Uterus (tissue), 2 donors: Measurements from ENCODE around the gene ADRA2B.

Experiments used
- POLR2A ChIP-seq, 2 donors: fragments of 450-650 bp; IDR thresholded peaks; one replicate each; pipeline ENCODE4 v1.6.1; 2016; ENCODE audit warnings: antibody characterized with exemption in 2 of 2, mild to moderate bottlenecking in 1 of 2, moderate library complexity in 1 of 2
- TF ChIP-seq, protein P1 (sequence below), 4 experiments: fragments of 200-600 bp in 2 of 4; fragments of 450-650 bp in 2 of 4; sonication (generic) in 2 of 4; IDR thresholded peaks; one replicate each; pipeline ENCODE4 v1.5.1; 2016 to 2019; ENCODE audit warnings: antibody characterized with exemption in 4 of 4, mild to moderate bottlenecking in 2 of 4, moderate library complexity in 1 of 4

DNA sequence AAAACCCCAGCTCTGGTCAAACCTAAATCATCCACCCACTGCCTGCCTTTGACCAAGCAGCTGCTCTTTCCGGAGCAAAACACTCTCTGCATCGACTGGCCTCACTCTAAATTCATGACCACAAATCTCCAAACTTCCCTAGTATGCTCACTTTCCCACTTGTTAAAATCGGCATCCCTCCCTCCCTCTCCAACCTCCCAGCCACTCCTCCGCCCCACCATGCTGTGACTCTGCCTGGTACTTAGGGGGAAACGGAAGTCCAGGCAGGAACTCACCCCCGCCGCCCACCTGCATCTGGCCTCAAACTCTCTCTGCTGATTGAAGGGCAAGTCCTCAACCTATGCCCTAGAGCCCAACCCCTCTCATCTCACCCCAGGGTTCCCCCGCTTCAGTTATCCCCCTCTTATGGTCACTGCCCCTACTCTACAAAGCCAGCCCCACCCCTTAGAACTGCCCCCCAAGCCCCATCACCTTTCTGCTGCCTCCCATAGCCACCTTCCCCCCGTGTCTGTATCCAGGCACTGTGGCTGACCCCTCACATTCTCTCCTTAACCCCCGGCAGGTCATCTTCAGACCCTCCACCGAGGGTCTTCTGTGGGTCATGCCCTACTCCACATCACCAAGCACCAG is 3.8 kb upstream of the ADRA2B start:
- TF ChIP-seq, protein P1, sequence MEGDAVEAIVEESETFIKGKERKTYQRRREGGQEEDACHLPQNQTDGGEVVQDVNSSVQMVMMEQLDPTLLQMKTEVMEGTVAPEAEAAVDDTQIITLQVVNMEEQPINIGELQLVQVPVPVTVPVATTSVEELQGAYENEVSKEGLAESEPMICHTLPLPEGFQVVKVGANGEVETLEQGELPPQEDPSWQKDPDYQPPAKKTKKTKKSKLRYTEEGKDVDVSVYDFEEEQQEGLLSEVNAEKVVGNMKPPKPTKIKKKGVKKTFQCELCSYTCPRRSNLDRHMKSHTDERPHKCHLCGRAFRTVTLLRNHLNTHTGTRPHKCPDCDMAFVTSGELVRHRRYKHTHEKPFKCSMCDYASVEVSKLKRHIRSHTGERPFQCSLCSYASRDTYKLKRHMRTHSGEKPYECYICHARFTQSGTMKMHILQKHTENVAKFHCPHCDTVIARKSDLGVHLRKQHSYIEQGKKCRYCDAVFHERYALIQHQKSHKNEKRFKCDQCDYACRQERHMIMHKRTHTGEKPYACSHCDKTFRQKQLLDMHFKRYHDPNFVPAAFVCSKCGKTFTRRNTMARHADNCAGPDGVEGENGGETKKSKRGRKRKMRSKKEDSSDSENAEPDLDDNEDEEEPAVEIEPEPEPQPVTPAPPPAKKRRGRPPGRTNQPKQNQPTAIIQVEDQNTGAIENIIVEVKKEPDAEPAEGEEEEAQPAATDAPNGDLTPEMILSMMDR (IDR thresholded peaks at IDR 0.05), result no peak
- TF ChIP-seq POLR2A (IDR thresholded peaks at IDR 0.05), result no peak
